Nephron (organoid): ENCODE results near the gene KSR1.

Experiments
- H3K27ac Mint-ChIP-seq, 3 experiments: 2 replicates each; pipeline ENCODE4 v1.8.0; 2020; ENCODE audit warnings: mixed read lengths in 3 of 3, mild to moderate bottlenecking in 2 of 3, moderate library complexity in 1 of 3
- H3K27me3 Mint-ChIP-seq: 2 replicates; pipeline ENCODE4 v1.8.0; 2021; ENCODE audit warnings: low read depth, mild to moderate bottlenecking, moderate library complexity, mixed read lengths
- H3K36me3 Mint-ChIP-seq: 2 replicates; pipeline ENCODE4 v1.8.0; 2020; ENCODE audit warnings: low read depth, mixed read lengths
- H3K4me1 Mint-ChIP-seq: 2 replicates; pipeline ENCODE4 v1.8.0; 2020; ENCODE audit warnings: mixed read lengths
- H3K4me3 Mint-ChIP-seq, 3 experiments: 2 replicates each; pipeline ENCODE4 v1.8.0; 2020; ENCODE audit warnings: mild to moderate bottlenecking in 3 of 3, mixed read lengths in 3 of 3, moderate library complexity in 2 of 3
- H3K9me3 Mint-ChIP-seq: 2 replicates; pipeline ENCODE4 v1.8.0; 2020; ENCODE audit warnings: mixed read lengths
- CTCF ChIP-seq, 3 experiments: fragments of 200-600 bp; sonication (generic); IDR thresholded peaks; one replicate each; pipeline ENCODE4 v1.5.0; 2021; ENCODE audit warnings: antibody characterized with exemption in 3 of 3; ENCODE audit not compliant: unreplicated experiment in 3 of 3

KSR1 gene

DNA sequence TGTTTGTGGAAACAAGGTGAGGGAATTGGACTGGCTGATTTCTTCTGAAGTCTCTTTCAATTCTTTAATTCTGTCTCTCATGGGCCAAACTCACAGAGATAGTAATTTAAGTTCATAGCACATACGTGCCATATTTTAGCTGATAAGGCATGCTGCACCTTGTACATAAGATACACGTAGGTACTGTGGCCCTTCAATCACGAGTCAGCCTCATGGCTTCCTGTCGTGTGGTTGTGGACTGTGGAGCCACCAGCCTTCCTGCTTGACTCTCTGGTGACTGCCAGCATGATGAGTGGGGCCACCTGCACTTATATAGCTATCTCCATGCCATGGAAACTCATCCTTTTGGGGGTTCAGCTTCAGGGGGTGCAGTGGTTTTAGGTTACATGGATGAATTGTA, 25.1 kb downstream of the KSR1 start:
- Mint-ChIP-seq H3K27ac (no peak overlapping the region), H3K4me3 (no peak overlapping the region), H3K36me3 (no peaks in the 10 kb centered on the region), H3K4me1 (peaks cover 9% of the 10 kb centered on the region), H3K27me3 (no peaks in the 10 kb centered on the region), H3K9me3 (no peaks in the 10 kb centered on the region)
- no peak for TF ChIP-seq CTCF (IDR thresholded peaks at IDR 0.05; ENCODE audit: unreplicated experiment in 3 of 3)

GRCh38 chr17:27485125-27485524, 28.9 kb downstream of the KSR1 start:
- H3K9me3 Mint-ChIP-seq = no peaks in the 10 kb centered on the region
- no peak overlapping the region for H3K4me3 Mint-ChIP-seq
- peaks cover 21% of the 10 kb centered on the region for H3K4me1 Mint-ChIP-seq
- H3K27ac Mint-ChIP-seq = no peak overlapping the region
- peaks cover 4% of the 10 kb centered on the region for H3K36me3 Mint-ChIP-seq
- H3K27me3 Mint-ChIP-seq = no peaks in the 10 kb centered on the region
- no peak for TF ChIP-seq CTCF (IDR thresholded peaks at IDR 0.05; ENCODE audit: unreplicated experiment in 3 of 3)

DNA sequence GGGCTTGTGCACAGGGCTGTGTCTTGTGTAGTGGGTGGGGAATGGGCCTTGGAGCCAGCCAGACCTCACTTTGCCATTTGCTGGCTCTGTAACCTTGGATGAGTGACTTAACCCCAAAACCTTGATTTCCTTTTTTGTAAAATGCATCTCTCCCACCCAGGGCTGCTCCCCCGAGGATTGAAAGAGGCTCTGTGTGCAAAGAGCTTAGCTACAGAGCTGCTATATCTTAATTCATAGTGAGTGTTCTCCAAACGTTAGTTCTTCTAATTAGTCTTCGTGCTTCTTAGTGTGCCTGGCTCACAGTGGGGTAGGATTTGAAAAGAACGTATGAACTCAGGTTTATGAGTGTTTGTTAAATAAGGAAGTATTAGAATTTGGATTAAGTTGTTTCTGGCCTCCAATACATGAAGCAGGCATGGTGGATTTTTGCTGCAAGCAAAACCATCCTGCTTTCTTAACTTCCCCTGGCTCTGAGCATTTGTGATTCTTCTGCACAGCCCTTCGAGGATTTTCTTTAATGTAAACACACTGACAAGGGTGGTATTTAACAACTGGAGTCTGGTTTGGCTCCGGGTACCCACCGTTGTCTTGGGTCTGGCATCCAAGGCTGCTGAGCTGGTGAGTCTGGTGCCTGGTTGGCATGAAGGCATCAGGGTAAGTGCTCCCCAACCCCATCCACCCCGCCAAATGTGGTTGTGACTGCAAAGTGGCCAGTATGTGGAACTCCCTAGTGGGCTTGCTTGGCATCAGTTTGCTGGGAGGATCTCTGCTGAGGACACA, 29.7 kb downstream of the KSR1 start:
- no peak overlapping the region for H3K27ac Mint-ChIP-seq
- H3K36me3 Mint-ChIP-seq = peaks cover 4% of the 10 kb centered on the region
- H3K9me3 Mint-ChIP-seq = no peaks in the 10 kb centered on the region
- TF ChIP-seq CTCF (IDR thresholded peaks at IDR 0.05; ENCODE audit: unreplicated experiment in 3 of 3) = no peak
- no peak overlapping the region for H3K4me3 Mint-ChIP-seq
- peaks cover 29% of the 10 kb centered on the region for H3K4me1 Mint-ChIP-seq
- no peaks in the 10 kb centered on the region for H3K27me3 Mint-ChIP-seq

DNA sequence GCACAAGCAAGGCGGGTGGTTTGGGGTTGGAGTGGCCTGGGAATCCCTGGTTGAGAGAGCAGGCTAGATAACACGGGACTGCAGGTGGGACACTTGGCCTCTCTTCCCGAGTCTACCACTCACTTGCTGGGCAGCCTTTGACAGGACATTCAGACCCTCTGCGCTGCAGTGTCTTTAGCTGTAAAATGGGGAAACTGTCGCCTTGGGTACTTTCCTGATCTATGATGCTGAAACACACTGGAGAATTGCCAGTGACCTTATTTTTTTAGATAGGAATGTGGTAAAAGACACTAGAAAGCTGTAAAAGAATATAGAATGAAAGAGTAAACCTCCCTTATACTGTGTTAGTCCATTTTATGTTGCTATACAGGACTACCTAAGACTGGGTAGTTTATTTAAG, 30.5 kb downstream of the KSR1 start:
- H3K27me3 Mint-ChIP-seq = peaks cover under 1% of the 10 kb centered on the region
- peaks cover 38% of the 10 kb centered on the region for H3K4me1 Mint-ChIP-seq
- no peak overlapping the region for H3K27ac Mint-ChIP-seq
- H3K4me3 Mint-ChIP-seq = no peak overlapping the region
- no peak for TF ChIP-seq CTCF (IDR thresholded peaks at IDR 0.05; ENCODE audit: unreplicated experiment in 3 of 3)
- H3K9me3 Mint-ChIP-seq = no peaks in the 10 kb centered on the region
- peaks cover 4% of the 10 kb centered on the region for H3K36me3 Mint-ChIP-seq

GRCh38 chr17:27488231-27488630, 32.0 kb downstream of the KSR1 start:
- TF ChIP-seq CTCF (IDR thresholded peaks at IDR 0.05; ENCODE audit: unreplicated experiment in 3 of 3) = no peak
- no peak overlapping the region for H3K4me3 Mint-ChIP-seq
- H3K4me1 Mint-ChIP-seq = peaks cover 52% of the 10 kb centered on the region
- H3K9me3 Mint-ChIP-seq = no peaks in the 10 kb centered on the region
- H3K36me3 Mint-ChIP-seq = peaks cover 4% of the 10 kb centered on the region
- H3K27me3 Mint-ChIP-seq = peaks cover 4% of the 10 kb centered on the region
- no peak overlapping the region for H3K27ac Mint-ChIP-seq
